ENCODE results near the gene LHPP. TPM values are rescaled to one million over a fixed set of nuclear protein-coding genes. Genes with fewer than 3 reads are reported as not detected.

Gene LHPP
- total RNA-seq, 1 donor from 2014 or later = 4.2 TPM

- Mint-ChIP-seq H3K27ac (ENCODE audit: unreplicated experiment) (no peak overlapping the region), H3K36me3 (ENCODE audit: low read depth, unreplicated experiment) (peaks cover 6% of the 10 kb centered on the region), H3K4me3 (ENCODE audit: unreplicated experiment) (no peak overlapping the region), H3K4me1 (ENCODE audit: unreplicated experiment) (peaks cover 8% of the 10 kb centered on the region), H3K9me3 (ENCODE audit: unreplicated experiment) (peaks cover 6% of the 10 kb centered on the region), H3K27me3 (ENCODE audit: unreplicated experiment) (peaks cover 16% of the 10 kb centered on the region)
- TF ChIP-seq CTCF (IDR thresholded peaks at IDR 0.05; ENCODE audit: unreplicated experiment) = no peak
- DNase-seq (ENCODE audit: low spot score) = no peak
These were observed 134.6 kb downstream of the LHPP start for GRCh38 chr10:124596116-124596785.

GRCh38 chr10:124596962-124597845 lies 135.6 kb downstream of the LHPP start:
- H3K4me1 Mint-ChIP-seq (ENCODE audit: unreplicated experiment) = peaks cover 3% of the 10 kb centered on the region
- no peak for TF ChIP-seq CTCF (IDR thresholded peaks at IDR 0.05; ENCODE audit: unreplicated experiment)
- no peak overlapping the region for H3K27ac Mint-ChIP-seq (ENCODE audit: unreplicated experiment)
- no peak overlapping the region for H3K4me3 Mint-ChIP-seq (ENCODE audit: unreplicated experiment)
- DNase-seq (ENCODE audit: low spot score) = no peak
- H3K27me3 Mint-ChIP-seq (ENCODE audit: unreplicated experiment) = peaks cover 13% of the 10 kb centered on the region
- H3K9me3 Mint-ChIP-seq (ENCODE audit: unreplicated experiment) = no peaks in the 10 kb centered on the region
- H3K36me3 Mint-ChIP-seq (ENCODE audit: low read depth, unreplicated experiment) = peaks cover 6% of the 10 kb centered on the region

GRCh38 chr10:124597846-124598165 lies 136.2 kb downstream of the LHPP start:
- H3K36me3 Mint-ChIP-seq (ENCODE audit: low read depth, unreplicated experiment) = peaks cover 6% of the 10 kb centered on the region
- DNase-seq (ENCODE audit: low spot score) = no peak
- H3K4me1 Mint-ChIP-seq (ENCODE audit: unreplicated experiment) = peaks cover 3% of the 10 kb centered on the region
- H3K9me3 Mint-ChIP-seq (ENCODE audit: unreplicated experiment) = no peaks in the 10 kb centered on the region
- no peak overlapping the region for H3K27ac Mint-ChIP-seq (ENCODE audit: unreplicated experiment)
- H3K27me3 Mint-ChIP-seq (ENCODE audit: unreplicated experiment) = peaks cover 13% of the 10 kb centered on the region
- no peak for TF ChIP-seq CTCF (IDR thresholded peaks at IDR 0.05; ENCODE audit: unreplicated experiment)
- H3K4me3 Mint-ChIP-seq (ENCODE audit: unreplicated experiment) = no peak overlapping the region

DNA sequence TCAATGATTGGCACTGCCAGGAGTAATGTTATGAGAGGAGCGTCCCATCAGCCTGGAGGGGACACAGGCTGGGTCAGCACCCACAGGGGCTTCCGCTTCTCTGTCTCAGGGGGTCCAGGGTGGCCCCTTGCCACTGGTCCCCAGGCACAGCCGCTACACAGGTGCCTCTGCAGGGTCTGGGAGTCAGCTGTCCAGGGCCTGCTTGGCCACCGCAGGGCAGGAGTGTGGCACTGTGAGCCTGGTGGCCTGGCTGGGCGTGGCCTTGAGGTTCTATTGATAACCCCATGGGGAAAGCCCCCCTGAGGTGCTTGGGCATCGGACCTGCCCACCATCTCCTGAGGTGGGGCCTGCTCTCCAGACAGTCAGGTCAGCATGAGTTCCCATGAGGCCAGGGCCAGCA lies 136.6 kb downstream of the LHPP start:
- DNase-seq (ENCODE audit: low spot score) = no peak
- Mint-ChIP-seq H3K4me3 (ENCODE audit: unreplicated experiment) (no peak overlapping the region), H3K4me1 (ENCODE audit: unreplicated experiment) (peaks cover 3% of the 10 kb centered on the region), H3K27me3 (ENCODE audit: unreplicated experiment) (peaks cover 13% of the 10 kb centered on the region), H3K9me3 (ENCODE audit: unreplicated experiment) (no peaks in the 10 kb centered on the region), H3K36me3 (ENCODE audit: low read depth, unreplicated experiment) (peaks cover 6% of the 10 kb centered on the region), H3K27ac (ENCODE audit: unreplicated experiment) (no peak overlapping the region)
- TF ChIP-seq CTCF (IDR thresholded peaks at IDR 0.05; ENCODE audit: unreplicated experiment) = no peak

Measured in endothelial cell (in vitro differentiated cells).